ENCODE data around the gene SERPINB12. TPM values are rescaled to one million over a fixed set of nuclear protein-coding genes. Genes with fewer than 3 reads are reported as not detected.
A peak's percentile ranks its signal among the peaks of the same experiment; 100 is the strongest.

SERPINB12 gene, protein sequence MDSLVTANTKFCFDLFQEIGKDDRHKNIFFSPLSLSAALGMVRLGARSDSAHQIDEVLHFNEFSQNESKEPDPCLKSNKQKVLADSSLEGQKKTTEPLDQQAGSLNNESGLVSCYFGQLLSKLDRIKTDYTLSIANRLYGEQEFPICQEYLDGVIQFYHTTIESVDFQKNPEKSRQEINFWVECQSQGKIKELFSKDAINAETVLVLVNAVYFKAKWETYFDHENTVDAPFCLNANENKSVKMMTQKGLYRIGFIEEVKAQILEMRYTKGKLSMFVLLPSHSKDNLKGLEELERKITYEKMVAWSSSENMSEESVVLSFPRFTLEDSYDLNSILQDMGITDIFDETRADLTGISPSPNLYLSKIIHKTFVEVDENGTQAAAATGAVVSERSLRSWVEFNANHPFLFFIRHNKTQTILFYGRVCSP
- not detected in 2 replicates for total RNA-seq

DNA sequence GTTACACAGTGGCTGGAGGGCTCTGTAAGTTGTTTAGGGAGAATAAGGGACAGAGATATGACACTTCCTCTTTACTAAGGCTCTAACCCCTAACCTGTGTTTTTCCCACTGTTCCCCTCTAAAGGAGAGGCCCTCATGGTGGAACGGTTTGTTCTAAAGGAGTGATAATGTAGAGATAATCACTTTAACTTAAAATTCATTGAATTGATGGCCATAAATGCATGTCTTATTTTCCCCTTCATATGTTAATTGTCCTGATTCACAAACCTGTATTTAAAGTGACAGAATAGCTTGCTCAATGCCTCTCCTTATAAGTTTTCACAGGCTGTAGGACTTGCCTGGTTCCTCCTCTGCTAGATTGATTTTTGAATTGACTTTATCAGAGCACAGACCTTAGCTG, at the start of gene SERPINB12:
SERPINB12 (plus strand) TSS at position 301 of the 400 bp plus-strand sequence. CDS start 13,791 bp downstream, outside the sequence.
- no peak for DNase-seq (ENCODE audit: extremely low read depth, low read depth, low spot score)

DNA sequence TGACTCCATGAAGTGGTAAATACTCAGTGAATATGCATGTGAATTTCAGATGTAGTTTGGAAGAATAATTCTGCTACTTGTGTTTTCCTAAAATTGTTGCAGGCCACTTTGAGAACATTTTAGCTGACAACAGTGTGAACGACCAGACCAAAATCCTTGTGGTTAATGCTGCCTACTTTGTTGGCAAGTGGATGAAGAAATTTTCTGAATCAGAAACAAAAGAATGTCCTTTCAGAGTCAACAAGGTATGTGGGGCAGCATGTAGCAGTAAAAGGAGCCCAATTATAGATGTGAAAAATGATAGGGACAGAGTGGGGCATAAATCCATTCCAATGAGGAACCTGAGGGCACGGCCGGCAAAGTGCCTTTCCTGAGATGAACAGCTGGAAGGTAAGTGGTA, 49.3 kb upstream of the SERPINB12 start:
- no peak for DNase-seq (ENCODE audit: extremely low read depth, low read depth, low spot score)

DNA sequence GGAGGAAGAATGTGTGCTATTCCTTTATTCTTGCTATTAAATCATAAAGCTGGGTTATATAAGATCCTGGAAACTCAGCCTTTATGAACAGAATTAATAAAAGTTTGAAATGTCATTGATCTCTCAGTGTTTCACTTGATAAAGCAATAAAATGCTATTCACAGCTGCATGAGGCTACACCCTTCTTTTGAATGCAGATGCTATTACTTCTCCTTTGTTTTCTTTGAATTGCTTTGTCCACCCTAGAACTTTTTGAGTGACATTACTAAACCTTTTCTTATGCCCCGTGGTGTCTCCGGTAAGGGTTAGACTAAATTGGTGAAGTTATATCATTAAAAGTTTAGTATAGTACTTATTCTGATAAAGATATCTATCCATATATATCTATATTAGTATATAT, 46.5 kb upstream of the SERPINB12 start:
- no peak for DNase-seq (ENCODE audit: extremely low read depth, low read depth, low spot score)

DNA sequence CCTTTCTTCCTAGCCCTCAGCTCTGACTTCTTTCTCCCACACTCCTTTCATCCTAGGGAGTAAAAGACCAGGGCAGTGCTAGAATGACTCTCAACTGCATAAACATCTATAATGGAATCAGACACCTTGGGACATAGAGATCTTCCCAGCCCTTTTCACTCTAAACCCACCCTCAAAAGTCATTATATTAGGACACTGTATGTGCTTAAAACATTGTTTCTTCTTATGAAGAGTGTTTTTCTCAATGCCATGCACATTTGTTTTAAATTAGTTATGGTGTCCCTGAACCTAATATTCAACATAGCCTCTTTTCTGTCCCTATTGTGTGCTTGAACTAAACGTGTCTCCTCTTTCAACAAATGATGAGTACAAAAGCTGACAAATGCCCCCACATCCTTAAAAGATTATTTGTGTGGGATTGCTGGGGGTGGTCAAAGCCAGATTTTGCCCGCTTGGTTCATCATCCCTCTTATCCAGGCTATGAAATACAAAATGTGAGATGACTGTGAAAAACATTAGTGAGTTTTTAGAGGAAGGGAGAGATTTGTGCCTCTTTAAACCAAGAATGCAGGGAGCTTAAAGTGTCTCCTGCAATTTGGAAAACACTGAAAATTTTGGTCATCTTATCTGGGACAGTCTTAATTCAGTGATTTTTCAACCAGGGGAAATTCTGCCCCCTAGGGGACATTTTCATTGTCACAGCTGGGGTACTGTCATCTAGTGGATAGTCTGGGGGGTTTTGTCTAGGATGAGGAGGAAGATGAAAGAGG, 36.4 kb upstream of the SERPINB12 start:
- no peak for DNase-seq (ENCODE audit: extremely low read depth, low read depth, low spot score)

DNA sequence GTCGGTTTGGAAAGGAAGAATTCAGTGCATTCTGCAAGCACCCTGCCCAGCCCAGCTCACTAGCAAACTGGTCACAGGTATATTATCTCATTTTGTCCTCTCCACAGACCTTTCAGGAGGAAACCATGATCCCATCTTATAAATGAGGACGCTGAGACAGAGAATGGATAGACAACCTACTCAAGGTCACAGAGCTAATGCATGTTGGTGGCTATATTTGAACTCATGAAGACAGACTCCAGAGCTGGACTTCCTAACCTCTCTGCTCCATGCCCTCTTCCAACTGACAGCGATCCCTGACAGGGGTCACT, 35.9 kb upstream of the SERPINB12 start:
- no peak for DNase-seq (ENCODE audit: extremely low read depth, low read depth, low spot score)

DNA sequence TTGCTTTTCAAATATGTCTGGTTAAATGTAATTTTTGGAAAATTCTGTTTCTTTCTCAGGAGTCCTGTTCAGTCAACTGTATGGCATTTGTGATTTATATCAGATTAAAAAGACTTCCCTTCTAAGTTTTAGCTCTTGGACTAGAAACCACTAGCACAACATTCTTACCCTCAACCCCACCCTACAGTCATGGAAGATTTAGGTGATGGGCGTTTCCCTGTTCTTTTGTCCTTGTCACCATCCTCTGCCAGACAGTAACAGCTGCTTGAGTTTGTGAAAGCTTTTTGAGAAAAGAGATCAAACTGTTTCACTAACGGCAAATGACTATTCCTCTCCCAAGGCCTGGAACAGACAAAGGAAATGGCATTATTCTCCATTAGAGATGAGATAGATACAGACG, 33.6 kb upstream of the SERPINB12 start:
- no peak for DNase-seq (ENCODE audit: extremely low read depth, low read depth, low spot score)

DNA sequence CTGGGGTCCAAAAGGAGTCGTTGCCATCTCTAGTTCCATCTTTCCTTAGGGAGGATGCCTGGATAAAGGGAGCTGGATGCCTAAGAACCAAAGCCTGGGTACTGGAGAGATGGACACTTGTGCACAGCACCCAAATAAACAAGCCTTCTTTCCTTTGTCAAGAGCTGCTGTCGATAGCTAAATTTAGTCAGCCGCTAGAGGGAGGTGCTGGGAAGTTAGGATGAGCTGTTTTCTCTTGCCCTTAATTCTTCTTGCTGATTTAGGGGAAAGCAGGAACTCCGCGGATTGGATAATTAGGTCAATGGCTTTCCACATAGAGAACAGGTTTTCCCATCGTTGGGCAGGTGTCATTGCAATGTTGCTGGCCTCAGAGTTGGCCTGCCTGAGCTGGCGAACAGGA, 30.9 kb upstream of the SERPINB12 start:
- DNase-seq (ENCODE audit: extremely low read depth, low read depth, low spot score) = no peak

DNA sequence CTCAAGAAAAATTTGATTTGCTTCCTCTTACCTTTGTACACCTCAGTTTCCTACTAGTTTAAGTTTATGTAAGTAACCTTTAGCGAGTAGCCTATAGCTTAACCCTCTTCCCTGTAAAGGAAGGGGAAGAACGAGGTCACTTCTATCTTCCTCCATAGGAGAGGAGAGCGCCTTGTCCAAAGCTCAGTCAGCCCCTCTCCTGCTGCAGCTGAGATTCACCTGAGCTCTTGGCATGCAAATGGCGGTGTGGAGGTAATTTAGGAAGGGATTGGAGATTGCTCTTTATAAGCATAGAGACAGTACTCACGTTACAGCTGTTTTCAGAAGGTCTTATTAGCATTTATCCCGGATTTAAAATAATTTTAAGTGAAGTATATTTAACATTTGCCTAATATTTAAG, 27.8 kb upstream of the SERPINB12 start:
- DNase-seq (ENCODE audit: extremely low read depth, low read depth, low spot score) = no peak

DNA sequence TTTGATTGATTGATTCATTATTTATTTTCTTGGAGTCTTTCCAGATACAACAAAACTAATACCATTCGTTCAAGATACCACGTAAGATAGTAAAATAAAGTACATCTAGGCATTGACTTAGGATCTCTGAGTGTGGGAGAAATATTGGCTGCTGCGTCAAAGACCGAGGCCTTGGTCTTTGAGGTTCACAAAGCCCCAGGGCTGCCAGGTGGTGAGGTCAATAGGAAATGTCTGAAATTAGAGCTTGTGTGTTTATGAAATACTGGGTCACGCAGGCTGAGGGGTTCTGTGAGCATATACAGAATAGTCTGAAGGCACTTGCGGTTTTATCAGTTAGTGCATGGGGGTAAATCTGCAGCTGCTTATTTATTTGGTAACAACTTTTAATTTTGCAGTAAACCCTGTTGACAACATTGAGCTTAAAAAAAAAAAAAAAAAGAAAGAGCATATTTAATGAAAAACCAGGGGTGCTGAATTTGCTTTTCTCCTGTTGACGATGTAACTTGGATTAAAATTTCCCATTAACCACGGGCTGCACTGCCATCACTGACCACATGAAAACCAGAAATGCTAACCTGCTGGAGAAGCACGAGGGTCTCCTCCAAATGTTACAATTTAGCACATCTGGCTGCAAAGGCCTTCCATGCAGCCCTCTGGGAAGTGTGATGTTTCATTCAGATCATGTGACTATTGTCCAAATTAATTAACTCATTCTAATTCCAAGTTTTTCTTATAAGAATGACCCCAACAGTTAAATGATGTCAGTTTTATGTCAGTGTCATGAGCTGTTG, 27.1 kb upstream of the SERPINB12 start:
- no peak for DNase-seq (ENCODE audit: extremely low read depth, low read depth, low spot score)

DNA sequence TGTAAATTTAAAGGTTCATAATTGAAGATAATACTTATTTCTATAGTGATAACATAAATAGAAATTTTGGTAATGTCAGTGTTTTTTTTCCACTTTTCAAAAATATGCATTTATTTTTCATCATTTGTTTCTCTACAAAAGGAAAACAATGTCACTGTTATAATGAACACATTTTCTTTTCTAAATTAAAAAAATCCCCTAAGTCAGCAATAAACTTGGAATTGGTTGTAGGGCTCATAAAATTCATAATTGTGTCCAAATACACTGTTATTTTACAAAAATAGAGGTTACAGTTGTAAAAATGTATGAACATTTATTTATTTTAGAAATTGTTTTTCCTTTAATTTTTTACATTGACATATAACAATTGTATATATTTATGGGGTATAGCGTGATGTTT, 26.4 kb upstream of the SERPINB12 start:
- no peak for DNase-seq (ENCODE audit: extremely low read depth, low read depth, low spot score)

DNA sequence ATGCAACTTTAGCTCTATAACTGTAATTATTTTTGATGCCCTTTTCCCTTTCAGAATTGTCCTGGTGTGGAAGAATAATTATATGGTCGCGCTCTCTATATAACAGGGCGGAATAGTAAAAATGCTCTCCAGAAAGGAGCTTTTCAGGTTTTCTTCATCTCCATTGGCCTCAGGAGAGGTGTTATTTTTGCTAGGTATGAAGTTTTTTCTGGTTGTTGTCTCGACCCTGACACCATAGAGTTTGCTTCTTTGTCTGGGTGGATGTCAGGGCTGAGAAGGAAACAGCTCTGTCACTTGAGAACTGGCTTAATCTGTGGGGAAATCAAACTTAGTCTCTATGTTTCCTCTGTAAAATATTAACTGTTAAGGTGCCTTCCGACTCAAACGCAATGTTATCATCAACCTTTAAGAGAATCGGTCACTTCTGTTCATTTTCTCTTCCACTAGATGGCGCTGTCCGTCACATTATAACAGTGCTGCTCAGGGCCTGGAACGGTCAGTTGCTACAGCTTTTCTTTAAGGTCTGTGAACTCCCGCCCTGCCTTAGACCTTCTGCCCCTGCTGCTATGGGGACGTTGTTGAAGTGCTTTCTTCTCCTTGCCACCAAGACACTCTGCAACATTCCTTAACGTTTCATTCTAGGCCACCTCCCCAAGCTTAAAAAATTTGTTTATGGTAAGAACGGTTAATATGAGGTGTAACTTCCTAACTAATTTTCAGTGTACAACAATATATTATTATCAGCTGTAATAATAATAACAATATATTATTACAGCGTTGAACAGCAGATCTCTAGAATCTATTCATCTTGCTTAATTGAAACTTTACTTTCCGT, 23.8 kb upstream of the SERPINB12 start:
- peak; percentile 52 for DNase-seq (ENCODE audit: extremely low read depth, low read depth, low spot score)

DNA sequence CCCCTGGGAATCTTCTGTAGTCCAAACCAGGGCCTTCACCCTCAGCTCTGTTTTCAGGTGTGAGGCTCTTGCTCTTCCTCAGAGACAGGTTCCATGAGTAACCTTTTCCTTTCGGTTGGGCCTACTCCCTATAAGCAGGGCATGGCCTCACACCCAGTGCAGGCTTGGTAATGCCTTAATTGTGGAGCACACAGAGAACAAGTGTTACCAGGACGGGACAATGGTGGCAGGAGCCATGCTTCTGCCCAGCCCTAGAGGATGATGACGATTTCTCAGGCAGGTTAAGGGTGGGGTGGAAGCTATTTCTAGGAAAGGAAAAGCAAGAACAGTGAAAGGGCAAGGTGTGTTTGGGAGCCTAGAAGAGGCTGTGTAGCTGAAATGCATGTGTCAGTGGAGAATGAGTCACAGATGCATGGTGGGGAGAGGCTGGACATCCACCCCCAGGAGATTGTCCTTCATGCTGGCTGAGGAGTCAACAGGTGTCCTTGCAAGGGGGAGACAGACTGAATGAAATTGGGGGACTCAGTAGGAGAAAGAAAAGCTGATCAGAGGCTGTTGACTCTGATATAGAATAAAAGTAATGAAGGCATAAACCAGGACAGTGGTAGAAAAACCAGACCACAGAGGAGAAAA, 22.0 kb upstream of the SERPINB12 start:
- no peak for DNase-seq (ENCODE audit: extremely low read depth, low read depth, low spot score)

DNA sequence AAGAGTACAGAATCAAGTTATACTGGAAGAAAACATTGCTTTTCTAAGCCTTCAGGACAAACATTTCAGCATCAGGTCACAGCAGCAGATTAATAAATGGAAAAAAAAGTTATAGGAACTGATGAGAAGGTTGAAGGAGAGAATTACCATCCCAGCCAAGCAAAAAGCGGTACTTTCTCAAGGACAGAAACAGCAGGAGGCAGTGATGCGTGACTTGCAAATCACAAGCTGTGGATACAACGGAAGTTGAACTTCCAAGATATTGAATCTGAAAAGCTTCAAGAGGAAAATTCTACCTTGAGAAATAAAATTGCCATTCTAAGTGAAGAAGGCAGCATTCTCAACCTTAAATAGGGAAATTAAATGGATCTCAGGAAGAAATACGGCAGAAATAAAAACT, 18.5 kb upstream of the SERPINB12 start:
- no peak for DNase-seq (ENCODE audit: extremely low read depth, low read depth, low spot score)

DNA sequence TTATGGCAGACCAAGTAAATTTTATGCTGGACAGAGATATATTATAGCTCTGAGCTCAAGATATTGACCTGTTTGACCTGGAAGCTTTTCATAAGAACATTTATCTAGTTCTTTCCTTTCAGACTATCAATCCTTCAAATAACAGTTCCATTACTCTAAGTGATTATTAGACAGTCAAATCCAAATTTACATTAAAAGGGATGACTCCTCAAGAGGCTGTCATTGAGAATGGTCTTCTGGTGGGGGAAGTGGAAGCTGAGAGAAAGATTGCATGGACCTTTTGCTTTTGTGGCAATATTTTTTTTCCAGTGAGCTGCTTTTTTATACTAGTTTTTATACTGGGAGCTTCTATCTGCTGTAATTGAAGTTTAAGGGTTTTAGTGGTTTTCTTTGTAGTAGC, 14.9 kb upstream of the SERPINB12 start:
- no peak for DNase-seq (ENCODE audit: extremely low read depth, low read depth, low spot score)

DNA sequence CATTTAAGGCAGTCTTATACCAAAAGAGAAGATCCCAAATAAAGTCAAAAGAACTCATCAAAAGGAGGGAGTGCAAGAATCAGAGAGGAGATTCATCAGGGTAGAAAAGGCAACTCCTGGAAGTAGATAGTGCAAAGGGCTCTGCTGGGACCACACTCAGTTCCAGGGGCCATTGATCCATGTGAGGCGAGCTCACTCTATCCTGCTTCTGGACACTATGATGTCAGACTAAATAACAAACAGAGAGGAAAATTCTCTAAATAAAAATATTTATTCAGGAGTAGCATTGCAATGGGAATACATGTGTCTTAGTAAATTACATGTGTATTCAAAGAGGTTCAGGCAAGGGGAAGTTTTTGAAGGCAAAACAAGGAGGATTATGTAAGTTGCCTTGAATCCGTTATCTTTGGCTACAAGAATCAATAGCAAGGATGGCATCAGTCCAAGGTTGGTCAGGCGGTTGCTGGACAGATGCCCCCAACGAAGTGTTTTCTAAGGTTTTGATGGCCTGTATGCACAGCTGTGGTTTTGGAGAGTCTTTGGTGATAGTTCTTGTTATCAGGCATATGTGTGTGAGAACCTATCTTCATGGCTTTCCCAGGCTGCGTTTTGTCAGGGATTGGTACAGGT, 13.2 kb upstream of the SERPINB12 start:
- no peak for DNase-seq (ENCODE audit: extremely low read depth, low read depth, low spot score)

DNA sequence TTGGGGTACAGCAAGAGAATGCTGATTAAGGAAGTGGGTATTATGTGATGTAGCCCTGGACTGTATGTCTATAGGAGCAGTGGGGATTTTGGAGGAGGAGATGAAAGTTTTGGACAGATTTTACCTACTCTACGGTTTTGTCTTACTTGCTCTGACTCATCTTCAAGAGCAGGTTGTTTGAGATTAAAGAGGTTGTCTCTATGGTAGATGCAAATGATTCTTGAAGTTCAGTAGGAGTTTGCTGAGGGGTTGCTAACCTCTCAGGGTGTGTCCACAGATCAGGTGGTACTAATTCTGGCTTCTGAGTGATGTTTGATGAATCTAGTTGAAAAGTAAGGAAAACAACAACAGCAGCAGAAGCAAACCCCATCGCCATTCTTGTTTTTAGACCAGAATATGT, 9.7 kb upstream of the SERPINB12 start:
- DNase-seq (ENCODE audit: extremely low read depth, low read depth, low spot score) = no peak

DNA sequence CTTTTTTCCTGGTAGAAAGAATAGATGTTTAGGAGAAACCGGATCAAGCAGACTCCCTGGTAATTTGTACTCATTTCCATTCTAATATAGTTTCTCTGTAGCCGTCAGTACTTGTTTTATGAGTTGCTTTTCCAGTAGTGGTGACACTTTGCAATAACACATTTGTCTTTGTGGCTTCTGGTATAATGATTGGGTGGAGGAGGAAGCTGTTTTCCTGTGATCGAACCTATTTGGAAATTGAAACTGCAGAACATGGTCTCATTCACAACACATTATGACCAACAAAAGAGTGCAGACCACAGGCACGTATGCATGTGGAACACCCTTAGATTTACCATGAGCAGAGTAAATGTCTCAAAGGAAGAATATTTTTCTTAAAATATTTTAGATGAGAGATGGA, 7.6 kb upstream of the SERPINB12 start:
- DNase-seq (ENCODE audit: extremely low read depth, low read depth, low spot score) = no peak

DNA sequence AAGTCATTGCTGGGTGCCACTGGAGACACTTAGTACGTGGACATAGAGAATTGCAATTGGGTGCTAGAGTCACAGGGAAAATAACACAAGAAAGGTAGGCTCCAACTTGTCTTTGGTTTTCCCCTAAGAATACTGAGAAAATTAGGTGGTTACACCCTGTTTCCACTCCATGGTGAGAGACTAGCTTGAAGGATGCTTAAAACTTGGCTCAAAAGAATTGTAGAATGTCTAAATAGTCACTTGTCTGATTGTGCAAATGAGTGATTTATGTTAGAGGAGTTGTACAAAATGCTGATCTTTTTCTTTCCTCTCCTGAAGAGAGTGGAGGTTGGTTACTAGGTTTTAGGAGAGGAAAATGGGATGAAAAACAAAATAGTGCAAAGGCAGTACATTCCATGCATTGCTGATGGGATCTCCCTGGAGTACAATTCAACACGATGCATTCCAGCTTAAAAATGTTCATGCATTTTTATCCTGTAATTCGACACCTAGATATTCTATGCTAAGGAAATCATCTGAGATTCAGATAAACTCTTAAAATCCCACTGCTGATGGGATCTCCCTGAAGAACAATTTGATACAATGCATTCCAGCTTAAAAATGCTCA, 2.2 kb upstream of the SERPINB12 start:
- no peak for DNase-seq (ENCODE audit: extremely low read depth, low read depth, low spot score)

DNA sequence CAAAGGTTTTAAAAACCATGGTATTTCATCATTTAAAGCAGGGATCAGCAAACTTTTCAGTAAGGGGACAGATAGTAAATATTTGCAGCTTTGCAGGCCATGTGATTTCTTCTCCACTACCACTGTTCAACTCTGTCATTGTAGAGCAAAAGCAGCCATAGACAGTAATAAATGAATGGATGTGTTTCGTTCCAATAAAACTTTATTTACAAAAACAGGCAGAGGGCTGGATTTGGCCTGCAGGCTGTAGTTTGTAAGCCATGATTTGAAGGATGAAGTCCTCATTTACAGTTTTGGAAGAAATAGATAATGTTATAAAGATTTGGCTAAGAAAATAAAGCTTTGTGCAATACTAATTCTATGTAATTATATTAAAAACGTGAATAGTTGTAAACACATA, 1.8 kb downstream of the SERPINB12 start:
- no peak for DNase-seq (ENCODE audit: extremely low read depth, low read depth, low spot score)

Data from glomerular endothelial cell (primary cell).